IMR-90 (cell line): ENCODE results near the gene PRKCG. TPM values are rescaled to one million over a fixed set of nuclear protein-coding genes. Genes with fewer than 3 reads are reported as not detected.

Experiments used
- ATAC-seq: fragments of 200-7000 bp; cut with Tn5 transposase; 2 replicates; pipeline ENCODE4 v1.9.1; 2020; ENCODE audit warnings: low read depth, mild to moderate bottlenecking, moderate library complexity
- BruUV-seq: library from RNA; stranded (reverse); fragments of 400-500 nt; replicated peaks from 2 replicates; lab custom pipeline; 2021; lab: Mats Ljungman, UMichigan
- CTCF ChIA-PET: fragments of 300-600 bp; formaldehyde crosslinking; extraction: SDS; loops from one replicate; lab custom pipeline; 2021; ENCODE audit warnings: antibody characterized with exemption; lab: Yijun Ruan, JAX
- POLR2A ChIA-PET: fragments of 300-600 bp; sonication (Branson Sonifier 250); formaldehyde crosslinking; loops from one replicate; lab custom pipeline; 2022; ENCODE audit warnings: antibody characterized with exemption; ENCODE audit not compliant: unreplicated experiment; lab: Charles Lee
- DNase-seq: peaks from one replicate; pipeline ENCODE4 v3.0.0; 2013
- H2AFZ ChIP-seq: replicated peaks from 2 replicates; pipeline ENCODE3; 2013; ENCODE audit warnings: low read length, mild to moderate bottlenecking; ENCODE audit not compliant: poor library complexity
- H2AK5ac ChIP-seq: 2 replicates; pipeline ENCODE4 v1.6.1; 2013; ENCODE audit warnings: low read depth, low read length, inconsistent platforms
- H2AK9ac ChIP-seq: replicated peaks from 2 replicates; pipeline ENCODE3; 2013; ENCODE audit warnings: mild to moderate bottlenecking, low read depth, low read length, moderate library complexity; ENCODE audit not compliant: poor library complexity
- H2BK120ac ChIP-seq: 2 replicates; pipeline ENCODE4 v1.6.1; 2013; ENCODE audit warnings: low read depth, low read length, inconsistent platforms
- H2BK15ac ChIP-seq: 3 replicates; pipeline ENCODE4 v1.6.1; 2013; ENCODE audit warnings: low read depth, low read length, inconsistent platforms
- H2BK20ac ChIP-seq: 2 replicates; pipeline ENCODE4 v1.6.1; 2013; ENCODE audit warnings: low read depth, mild to moderate bottlenecking, inconsistent platforms, low read length, moderate library complexity
- H2BK5ac ChIP-seq: 2 replicates; pipeline ENCODE4 v1.6.1; 2013; ENCODE audit warnings: mild to moderate bottlenecking, low read depth, low read length, inconsistent platforms; ENCODE audit not compliant: poor library complexity, severe bottlenecking
- H3K14ac ChIP-seq: replicated peaks from 2 replicates; pipeline ENCODE4 v1.6.1; 2013; ENCODE audit warnings: low read depth, low read length, inconsistent platforms
- H3K18ac ChIP-seq: 2 replicates; pipeline ENCODE4 v1.6.1; 2013; ENCODE audit warnings: low read depth, low read length, control low read depth
- H3K23ac ChIP-seq: 2 replicates; pipeline ENCODE4 v1.6.1; 2013; ENCODE audit warnings: low read depth, low read length, inconsistent platforms
- H3K27ac ChIP-seq: 2 replicates; pipeline ENCODE4 v1.5.1; 2013; ENCODE audit warnings: mild to moderate bottlenecking, control low read depth, low read length; ENCODE audit not compliant: insufficient read depth
- H3K27me3 ChIP-seq: 2 replicates; pipeline ENCODE4 v1.6.1; 2013; ENCODE audit warnings: low read length; ENCODE audit not compliant: control insufficient read depth, insufficient read depth
- H3K36me3 ChIP-seq: 2 replicates; pipeline ENCODE4 v1.6.1; 2013; ENCODE audit warnings: low read length, mixed read lengths; ENCODE audit not compliant: control insufficient read depth, insufficient read depth
- H3K4ac ChIP-seq: 2 replicates; pipeline ENCODE4 v1.6.1; 2013; ENCODE audit warnings: low read depth, low read length, inconsistent platforms
- H3K4me1 ChIP-seq: 2 replicates; pipeline ENCODE4 v1.6.1; 2013; ENCODE audit warnings: low read length, mixed read lengths; ENCODE audit not compliant: control insufficient read depth, insufficient read depth
- H3K4me2 ChIP-seq: 2 replicates; pipeline ENCODE4 v1.6.1; 2013; ENCODE audit warnings: low read depth, mild to moderate bottlenecking, control low read depth, low read length, moderate library complexity
- H3K4me3 ChIP-seq: 2 replicates; pipeline ENCODE4 v1.5.1; 2013; ENCODE audit warnings: low read depth, mild to moderate bottlenecking, control low read depth, low read length, moderate library complexity; ENCODE audit not compliant: insufficient read depth
- H3K56ac ChIP-seq: 2 replicates; pipeline ENCODE4 v1.6.1; 2013; ENCODE audit warnings: low read length, inconsistent platforms; ENCODE audit not compliant: insufficient read depth; ENCODE audit errors: extremely low read depth
- H3K79me1 ChIP-seq, 2 experiments: 2 replicates each; pipeline ENCODE4 v1.6.1; 2013; ENCODE audit warnings: low read length in 2 of 2, inconsistent platforms in 1 of 2, low read depth in 1 of 2
- H3K9ac ChIP-seq: 2 replicates; pipeline ENCODE4 v1.6.1; 2013; ENCODE audit warnings: low read depth, low read length, control low read depth
- H3K9me1 ChIP-seq: 2 replicates; pipeline ENCODE4 v1.6.1; 2013; ENCODE audit warnings: low read length, inconsistent platforms; ENCODE audit not compliant: insufficient read depth
- H3K9me3 ChIP-seq: 2 replicates; pipeline ENCODE4 v1.6.1; 2013; ENCODE audit warnings: low read length; ENCODE audit not compliant: control insufficient read depth, insufficient read depth
- H4K20me1 ChIP-seq: 2 replicates; pipeline ENCODE4 v1.6.1; 2013; ENCODE audit warnings: low read length, inconsistent platforms; ENCODE audit not compliant: insufficient read depth
- H4K5ac ChIP-seq: 2 replicates; pipeline ENCODE4 v1.6.1; 2013; ENCODE audit warnings: mild to moderate bottlenecking, low read depth, low read length, control low read depth
- H4K8ac ChIP-seq, 2 experiments: 2 replicates each; pipeline ENCODE4 v1.6.1; 2013; ENCODE audit warnings: low read depth in 2 of 2, low read length in 2 of 2, control low read depth in 1 of 2, inconsistent platforms in 1 of 2
- H4K91ac ChIP-seq: 2 replicates; pipeline ENCODE4 v1.6.1; 2013; ENCODE audit warnings: low read depth, low read length, inconsistent platforms; ENCODE audit not compliant: insufficient read depth
- BHLHE40 ChIP-seq: fragments of 150-350 bp; IDR thresholded peaks from 2 replicates; pipeline ENCODE4 v1.6.1; 2016; ENCODE audit warnings: mild to moderate bottlenecking, low read depth, low read length
- FOS ChIP-seq: fragments of 150-350 bp; IDR thresholded peaks from 2 replicates; pipeline ENCODE4 v1.6.1; 2016; ENCODE audit warnings: low read depth, low read length
- POLR2A ChIP-seq: IDR thresholded peaks from 2 replicates; pipeline ENCODE4 v1.6.1; 2012; ENCODE audit warnings: mild to moderate bottlenecking, low read depth, low read length
- RCOR1 ChIP-seq: IDR thresholded peaks from 2 replicates; pipeline ENCODE4 v1.6.1; 2012; ENCODE audit warnings: mild to moderate bottlenecking, low read length, improper control_type of control experiment; ENCODE audit not compliant: insufficient replicate concordance
- WGBS, 2 experiments: methylation state at CpG; one replicate each; pipeline versions ENCODE4 v1.1.5 to v1.1.7; 2013; ENCODE audit warnings: missing lambda C conversion rate in 2 of 2; ENCODE audit not compliant: insufficient read length in 1 of 2; ENCODE audit errors: extremely low coverage in 2 of 2; 5-methylcytosine and 5-hydroxymethylcytosine counted together
- dilution Hi-C: fragments of 300-500 bp; cut with HindIII; formaldehyde crosslinking; loops from one replicate; pipeline ENCODE4 v1.14.3; 2018; ENCODE audit warnings: low sequenced_read_pairs; ENCODE audit not compliant: unreplicated experiment
- in situ Hi-C: fragments of 300-500 bp; cut with MboI; formaldehyde crosslinking; loops from 3 replicates; pipeline ENCODE4 v1.14.3; 2019; ENCODE audit warnings: low sequenced_read_pairs, inconsistent platforms, mixed read lengths
- intact Hi-C: fragments of 100-400 bp; cut with micrococcal nuclease; formaldehyde crosslinking; loops from 2 replicates; pipeline ENCODE4 v1.10.0; 2022
- polyA plus RNA-seq, 3 experiments: library from polyadenylated mRNA; depleted of rRNA; stranded (reverse); fragments of >200 nt; gene quantifications; 2 replicates each; pipeline ENCODE4 v1.2.3, GENCODE V29; 2012; ENCODE audit warnings: low replicate concordance in 1 of 3
- total RNA-seq: library from RNA; depleted of rRNA; stranded (reverse); fragments of >200 nt; gene quantifications from 2 replicates; pipeline ENCODE4 v1.2.3, GENCODE V29; 2012

Gene PRKCG
- total and polyA plus RNA-seq, 2 of the 4 experiments (the other 2 are of a cell fraction): not detected

- ATAC-seq: no peak
- intact Hi-C loops: no loop called here
- no peak overlapping the region for H2BK5ac ChIP-seq
- peaks cover 3% of the 10 kb centered on the region for H3K4me1 ChIP-seq
- in situ Hi-C loops: loop anchor here (10.0 kb wide), 1 partner anchor 580 kb away; no protein-coding TSS in a partner anchor
- H3K56ac ChIP-seq: no peak overlapping the region
- no peak overlapping the region for H2BK15ac ChIP-seq
- no peak overlapping the region for H3K4ac ChIP-seq
- no peaks in the 10 kb centered on the region for H3K27me3 ChIP-seq
- no peak overlapping the region for H4K8ac ChIP-seq
- no peak for TF ChIP-seq RCOR1
- TF ChIP-seq POLR2A: peak; percentile 29; the same call in 1 of the 2 replicates
- no peak for TF ChIP-seq FOS
- no peak for TF ChIP-seq BHLHE40
- no peak overlapping the region for H3K4me3 ChIP-seq
- H3K14ac ChIP-seq: no peak overlapping the region
- no peak for DNase-seq
- no peak overlapping the region for H4K5ac ChIP-seq
- no peak overlapping the region for H3K23ac ChIP-seq
- POLR2A ChIA-PET: interaction anchor here (0.6 kb wide), 2 partner anchors 9 to 1501 kb away, joined by 3 read pairs; no protein-coding TSS in a partner anchor
- peaks cover 11% of the 10 kb centered on the region for H3K9me1 ChIP-seq
- H2AK5ac ChIP-seq: no peak overlapping the region
- no TSS peak for BruUV-seq
- peaks cover 13 to 48% of the 10 kb centered on the region in 2 experiments for H3K79me1 ChIP-seq
- no peak overlapping the region for H3K4me2 ChIP-seq
- 100% methylated on average over 2 of the region's 6 CpGs; no CpG with 5 or more reads in 1 of the 2 experiments for WGBS, 2 experiments
- H2BK20ac ChIP-seq: no peak overlapping the region
- no peaks in the 10 kb centered on the region for H3K9me3 ChIP-seq
- dilution Hi-C loops: no loop called here
- no peak overlapping the region for H3K27ac ChIP-seq
- H2AK9ac ChIP-seq: no peak overlapping the region
- no peak overlapping the region for H2BK120ac ChIP-seq
- peaks cover 44% of the 10 kb centered on the region for H3K36me3 ChIP-seq
- no peak overlapping the region for H3K9ac ChIP-seq
- no peak overlapping the region for H3K18ac ChIP-seq
- no peak overlapping the region for H2AFZ ChIP-seq
- CTCF ChIA-PET: interaction anchor here (0.7 kb wide), 1 partner anchor 157 kb away, joined by 3 read pairs; no protein-coding TSS in a partner anchor
- no peak overlapping the region for H4K91ac ChIP-seq
- H4K20me1 ChIP-seq: peaks cover 64% of the 10 kb centered on the region
Measured at GRCh38 chr19:53874606-53874990, 7.4 kb upstream of the PRKCG start.
